ENCODE data around the gene TPCN2.

DNA sequence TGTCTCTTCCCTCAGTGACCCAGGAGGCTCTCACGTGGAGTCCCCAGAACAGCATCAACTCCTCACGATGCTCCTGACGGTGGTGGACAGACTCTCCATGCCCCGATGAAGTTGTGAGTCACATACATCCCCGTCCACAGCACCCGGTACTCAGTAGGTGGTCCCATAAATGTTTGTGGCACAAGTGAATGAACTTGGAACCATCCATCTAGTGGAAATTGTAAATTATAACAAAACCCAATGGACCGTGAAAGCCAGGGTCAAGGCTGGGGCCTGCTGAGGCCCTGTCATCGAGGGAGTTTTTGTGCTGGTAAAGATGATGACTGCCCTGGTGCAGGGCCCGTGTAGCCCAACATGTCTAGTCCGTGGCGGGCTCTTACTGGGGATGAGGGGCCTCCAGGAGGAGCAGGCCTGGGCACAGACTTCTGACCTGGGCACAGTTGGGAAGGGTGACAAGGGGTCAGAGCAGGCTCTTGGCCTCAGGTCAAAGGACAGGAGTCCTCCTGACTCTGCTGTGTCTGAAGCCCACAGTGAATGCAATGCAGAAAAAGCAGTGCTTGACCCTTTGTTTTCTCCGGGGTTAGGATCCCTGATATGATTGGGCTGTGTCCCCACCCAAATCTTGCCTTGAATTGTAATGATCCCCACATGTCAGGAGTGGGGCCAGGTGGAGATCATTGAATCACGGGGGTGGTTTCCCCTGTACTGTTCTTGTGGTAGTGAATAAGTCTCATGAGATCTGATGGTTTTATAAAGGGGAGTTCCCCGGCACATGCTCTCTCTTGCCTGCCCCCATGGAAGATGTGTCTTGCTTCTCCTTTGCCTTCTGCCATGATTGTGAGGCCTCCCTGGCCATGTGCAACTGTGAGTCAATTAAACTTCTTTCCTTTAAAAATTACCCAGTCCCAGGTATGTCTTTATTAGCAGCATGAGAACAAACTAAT, 87.0 kb downstream of the TPCN2 start:
- TF ChIP-seq CTCF (conservative IDR thresholded peaks at IDR 0.05 in 1 of 2, IDR thresholded peaks at IDR 0.05 in 1 of 2; ENCODE audit: extremely low read depth in 1 of 2, insufficient read depth in 1 of 2, low read depth in 1 of 2, low read length in 2 of 2): no peak
- no peak for TF ChIP-seq EZH2 (IDR thresholded peaks at IDR 0.05; ENCODE audit: borderline replicate concordance, low read length)
